Measurements from ENCODE around the gene TSKU.

Gene TSKU

GRCh38 chr11:76783294-76783895, at the start of gene TSKU:
Gene TSKU, plus strand, starts transcription at chr11:76783356. Its CDS starts 12,261 bp downstream, at chr11:76795617.
- no peak for DNase-seq

DNA sequence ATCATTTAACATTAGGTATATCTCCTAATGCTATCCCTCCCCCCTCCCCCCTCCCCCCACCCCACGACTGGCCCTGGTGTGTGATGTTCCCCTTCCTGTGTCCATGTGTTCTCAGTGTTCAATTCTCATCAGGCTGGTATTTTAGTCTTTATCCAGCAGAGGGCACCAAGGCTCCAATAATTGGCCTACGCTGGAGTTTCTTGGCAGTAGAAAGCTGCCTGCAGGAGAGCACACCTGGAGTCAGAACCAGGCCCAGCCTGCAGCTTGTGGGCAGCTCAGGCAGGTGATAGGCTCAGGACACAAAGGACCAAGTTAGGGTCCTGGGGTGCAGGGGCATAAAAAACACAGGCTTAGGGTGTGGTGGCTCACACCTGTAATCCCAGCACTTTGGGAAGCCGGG, 49.2 kb upstream of the TSKU start:
- peak; percentile 48 for DNase-seq

- no peak for DNase-seq
These were observed 48.4 kb upstream of the TSKU start for GRCh38 chr11:76734456-76735420.

DNA sequence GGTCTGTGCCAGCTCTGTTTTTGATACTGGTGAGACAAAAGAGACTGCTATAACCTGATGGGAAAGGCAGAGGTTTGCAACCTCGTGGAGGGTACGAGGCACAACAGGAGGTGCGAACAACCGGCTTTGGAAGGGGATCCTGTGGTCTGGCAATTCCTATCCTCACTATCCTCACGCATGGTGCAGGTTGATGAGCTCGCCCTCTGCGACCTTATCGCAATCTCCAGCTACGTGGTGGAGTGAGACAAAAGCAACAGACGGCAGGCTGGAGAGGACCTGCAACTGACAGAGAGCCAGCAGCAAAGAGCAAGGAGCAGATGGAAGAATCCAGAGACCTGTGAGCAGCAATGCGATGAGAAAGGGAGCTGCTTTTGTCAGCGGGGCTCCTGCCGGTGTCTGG, 47.3 kb upstream of the TSKU start:
- DNase-seq, result no peak

GRCh38 chr11:76736266-76736665, 46.9 kb upstream of the TSKU start:
- DNase-seq, result no peak

DNA sequence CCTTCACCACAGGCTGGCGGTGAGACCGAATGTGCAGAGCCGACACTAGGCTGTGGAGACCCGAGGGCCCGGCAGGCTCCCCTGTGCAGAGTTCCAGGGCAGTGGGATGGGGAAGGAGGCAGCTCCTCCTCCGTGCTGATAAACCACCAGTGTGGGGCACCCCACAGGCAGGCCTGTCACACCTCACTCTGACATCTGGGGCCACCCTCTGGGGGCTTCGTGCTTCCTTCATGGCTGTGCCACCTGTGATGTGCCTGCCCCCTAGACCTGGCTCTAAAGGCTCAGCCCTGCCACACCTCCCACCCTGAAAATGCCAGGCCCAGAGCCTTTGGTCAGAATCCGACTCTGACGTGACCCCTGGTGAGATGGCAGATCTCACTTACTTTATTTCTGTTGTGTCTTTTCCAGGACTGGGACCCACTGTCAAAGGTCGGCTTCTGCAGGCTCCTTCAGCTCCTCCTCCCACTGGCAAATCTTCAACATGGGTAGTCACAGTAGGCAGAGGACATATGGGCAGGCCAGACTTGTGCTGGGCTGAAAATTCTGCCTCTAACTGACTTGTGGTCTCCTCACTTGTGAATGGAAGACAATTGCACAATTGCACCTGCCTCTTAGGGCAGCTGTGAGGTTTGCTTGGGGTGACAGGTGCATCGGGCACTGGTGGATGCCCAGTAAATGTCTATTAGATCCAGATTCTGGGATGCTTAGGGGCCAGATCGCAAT, 46.2 kb upstream of the TSKU start:
- DNase-seq, result no peak

DNA sequence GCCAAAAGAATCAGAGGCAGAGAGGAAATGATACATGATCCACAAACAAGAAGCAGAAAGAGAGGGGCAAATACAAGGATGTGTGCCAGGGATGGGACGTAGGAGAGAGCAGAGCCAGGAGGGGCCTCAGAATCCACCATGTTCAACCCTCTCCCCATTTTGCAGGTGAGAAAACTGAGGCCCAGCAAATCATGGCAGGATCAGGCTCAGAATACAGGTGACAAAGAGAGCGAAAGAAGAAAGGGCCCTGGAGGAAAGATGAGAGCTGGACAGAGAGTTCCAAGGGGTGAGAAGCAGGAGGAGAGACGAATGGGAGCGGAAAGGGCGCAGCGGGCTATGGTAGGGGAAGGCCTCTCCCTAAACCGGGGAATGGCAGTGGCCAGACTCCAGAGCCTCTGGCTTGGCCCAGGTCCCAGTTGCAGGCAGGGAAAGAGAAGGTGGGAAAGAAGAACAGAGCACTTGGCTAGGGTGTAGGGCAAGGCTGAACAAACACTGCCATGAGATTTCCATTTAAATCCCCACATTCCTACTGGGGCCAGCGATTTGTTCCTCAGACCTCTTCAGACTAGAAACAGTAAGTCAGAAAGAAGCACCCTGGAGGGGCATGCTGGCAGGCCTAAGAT, 44.4 kb upstream of the TSKU start:
- no peak for DNase-seq

DNA sequence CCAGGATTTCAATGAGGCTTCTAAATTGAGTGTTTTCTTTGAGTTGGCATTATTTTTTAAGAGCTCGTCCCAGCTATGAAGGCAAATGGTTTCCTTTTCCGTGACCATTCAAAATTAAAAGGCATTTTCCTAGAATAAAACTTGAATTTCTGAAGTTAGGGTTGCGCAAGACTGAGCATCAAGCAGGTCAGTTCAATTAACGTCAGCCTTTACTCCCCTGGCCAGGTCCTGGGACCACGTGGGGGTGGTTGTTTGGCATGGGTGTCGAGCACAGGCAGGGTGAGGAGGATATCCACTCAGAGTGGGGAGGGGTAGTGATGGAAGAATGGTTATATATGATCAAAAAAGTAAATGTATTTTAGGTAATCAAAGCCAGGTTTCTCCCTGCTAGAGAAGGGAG, 43.4 kb upstream of the TSKU start:
- DNase-seq, result no peak

DNA sequence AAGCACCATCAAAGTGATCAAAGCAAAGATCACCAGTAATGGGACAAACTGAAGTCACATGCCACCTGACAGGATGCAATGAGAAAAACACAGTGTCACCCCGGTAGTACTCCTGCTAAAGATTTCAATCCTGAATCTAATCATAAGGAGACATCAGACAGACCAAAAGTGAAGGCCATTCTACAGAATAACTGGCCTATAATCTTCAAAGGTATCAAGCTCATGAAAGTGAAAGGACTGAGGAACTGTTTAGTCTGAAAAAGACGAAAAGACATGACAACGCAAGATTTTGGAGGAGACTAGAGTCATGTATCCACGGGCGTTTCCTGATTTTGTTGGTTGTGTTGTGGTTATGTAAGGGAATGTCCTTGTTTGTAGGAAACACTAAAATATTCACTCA, 42.4 kb upstream of the TSKU start:
- no peak for DNase-seq

- no peak for DNase-seq
These were observed 40.3 kb upstream of the TSKU start for GRCh38 chr11:76742902-76743301.

DNA sequence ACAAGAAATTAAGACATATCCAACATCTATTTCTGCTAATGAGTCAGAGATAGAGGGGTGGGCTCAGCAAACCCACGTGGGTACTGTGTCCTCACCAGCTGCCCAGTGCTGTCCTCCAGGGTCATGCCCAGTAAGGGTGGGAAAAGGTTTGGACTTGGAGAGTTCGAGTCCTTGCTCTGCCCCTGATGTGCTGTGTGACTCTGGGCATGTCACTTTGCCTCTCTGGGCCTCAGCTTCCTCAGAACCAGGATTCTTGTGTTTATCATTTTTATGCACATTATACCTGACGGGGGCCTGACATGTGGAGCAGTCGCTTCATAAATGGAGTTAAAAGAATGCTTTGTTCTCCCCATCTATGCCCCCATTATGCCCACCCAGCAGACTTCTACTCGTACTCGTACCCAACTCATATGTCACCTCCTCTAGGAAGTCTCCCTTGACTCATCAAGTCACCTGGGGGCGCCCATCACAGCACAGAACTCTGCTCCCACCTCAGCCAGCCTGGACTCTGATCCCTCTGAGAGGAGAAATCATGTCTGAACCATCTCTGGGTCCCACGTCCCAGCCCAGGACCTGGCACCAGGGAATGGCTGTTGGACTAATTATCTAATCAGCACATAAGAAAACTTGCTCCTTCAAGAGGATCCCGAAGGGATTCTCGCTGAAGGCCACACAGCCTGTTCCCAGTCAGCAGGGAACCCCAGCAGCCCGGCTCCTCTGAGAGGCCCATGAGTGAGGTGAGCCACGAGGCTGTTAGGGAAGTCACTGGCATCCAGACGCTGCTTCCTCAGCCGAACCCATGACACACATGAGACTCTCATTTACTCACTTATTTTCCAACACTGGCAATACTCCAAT, 38.7 kb upstream of the TSKU start:
- DNase-seq, result no peak

- no peak for DNase-seq
These were observed 38.1 kb upstream of the TSKU start for GRCh38 chr11:76745044-76745376.

DNA sequence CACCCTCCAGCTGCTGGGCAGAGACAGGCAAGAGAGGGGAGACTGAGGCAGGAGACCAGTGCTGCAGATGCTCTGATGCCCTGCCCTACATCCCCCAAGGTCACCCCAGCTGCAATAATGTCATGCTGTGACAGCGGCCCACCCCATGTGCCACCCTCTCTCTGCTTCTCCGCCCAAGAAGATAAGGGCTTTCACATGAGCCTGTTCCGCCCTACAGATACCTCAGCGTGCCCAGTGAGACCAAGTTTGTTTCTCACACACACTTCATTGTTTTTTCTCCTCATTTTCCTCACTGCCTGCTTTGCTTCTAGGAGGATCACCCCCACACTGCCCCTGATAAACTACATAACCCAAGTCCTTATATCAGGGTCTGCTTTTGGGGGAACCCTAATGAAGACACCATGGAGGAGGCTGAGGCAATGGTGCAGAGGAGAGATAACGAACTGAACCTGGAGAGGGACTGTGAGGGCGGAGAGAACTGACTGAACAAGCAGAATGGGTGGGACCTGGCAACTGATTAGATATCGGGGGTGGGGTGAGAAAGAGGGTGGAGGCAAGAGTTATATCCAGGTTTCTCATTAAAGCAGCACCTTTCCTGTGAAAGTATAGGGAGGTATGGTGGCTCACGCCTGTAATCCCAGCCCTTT, 37.5 kb upstream of the TSKU start:
- DNase-seq, result no peak

DNA sequence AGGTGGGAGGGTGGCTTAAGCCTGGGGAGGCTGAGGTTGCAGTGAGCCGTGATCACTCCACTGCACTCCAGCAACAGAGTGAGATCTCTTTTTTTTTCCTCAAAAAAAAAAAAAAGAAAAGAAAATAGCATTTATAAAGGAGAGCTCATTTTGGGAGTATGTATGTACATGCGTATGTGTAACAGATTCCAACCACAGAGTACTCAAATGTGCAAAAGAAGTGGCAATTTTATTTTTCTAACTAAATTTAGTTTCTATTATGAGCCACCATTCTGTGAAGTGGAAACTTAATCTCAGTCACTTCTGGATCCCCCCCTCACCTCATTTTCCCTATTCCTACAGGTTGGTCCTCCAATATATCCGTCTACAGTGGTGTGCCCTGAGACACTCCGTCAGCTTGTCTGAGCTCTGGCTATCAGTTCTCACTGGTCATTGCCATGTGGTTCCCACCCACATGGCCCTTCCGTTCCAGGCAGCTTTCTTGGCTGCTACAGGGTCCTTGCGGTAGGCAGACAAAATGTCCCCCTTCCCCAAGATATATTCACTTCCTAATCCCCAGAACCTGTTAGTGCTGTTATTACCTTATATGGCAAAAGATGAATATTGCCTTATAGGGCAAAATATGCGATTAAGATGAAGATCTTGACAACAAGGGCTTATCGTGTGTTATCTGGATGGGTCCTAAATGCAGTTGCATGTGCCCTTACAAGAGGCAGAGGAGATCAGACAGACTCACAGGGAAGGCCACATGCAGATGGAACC, 35.8 kb upstream of the TSKU start:
- no peak for DNase-seq

- no peak for DNase-seq
These were observed 35.0 kb upstream of the TSKU start for GRCh38 chr11:76747915-76748860.

DNA sequence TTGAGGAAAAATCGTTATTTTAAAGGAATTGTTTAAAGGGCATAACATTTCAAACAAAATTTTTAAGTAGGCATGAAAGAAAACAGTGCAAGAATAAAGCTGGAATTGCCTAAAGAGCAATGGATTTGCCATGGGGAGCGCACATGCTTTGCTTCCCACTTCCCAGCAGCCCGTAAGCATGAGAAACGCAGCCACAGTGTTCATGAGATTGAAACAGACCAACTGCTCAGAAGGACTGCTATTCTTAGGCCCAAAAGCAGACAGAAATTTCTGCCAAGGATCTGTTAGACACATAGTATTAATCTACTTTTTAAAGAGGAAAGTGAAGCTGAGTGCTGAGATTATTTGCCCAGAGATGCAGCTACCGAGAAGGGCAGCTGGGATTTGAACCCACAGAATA, 34.2 kb upstream of the TSKU start:
- no peak for DNase-seq

DNA sequence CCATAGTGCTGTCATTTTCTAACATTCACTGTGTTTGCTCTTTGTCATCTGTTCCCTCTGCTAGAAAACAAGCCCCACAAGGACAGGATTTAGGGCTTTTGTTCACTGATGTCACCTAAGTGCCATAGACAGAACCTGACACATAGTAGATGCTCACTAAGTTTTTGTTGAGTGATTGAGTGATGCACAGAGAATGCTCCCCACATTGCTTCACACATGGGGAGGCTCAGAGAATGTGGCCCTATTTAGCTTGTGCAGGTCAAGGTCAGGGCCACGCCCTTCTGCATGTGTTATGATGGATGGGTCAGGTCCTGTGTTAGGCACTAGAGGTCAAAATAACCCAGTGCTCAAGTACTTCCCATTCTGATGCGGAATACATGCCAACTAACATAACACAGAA, 33.1 kb upstream of the TSKU start:
- DNase-seq, result no peak

DNA sequence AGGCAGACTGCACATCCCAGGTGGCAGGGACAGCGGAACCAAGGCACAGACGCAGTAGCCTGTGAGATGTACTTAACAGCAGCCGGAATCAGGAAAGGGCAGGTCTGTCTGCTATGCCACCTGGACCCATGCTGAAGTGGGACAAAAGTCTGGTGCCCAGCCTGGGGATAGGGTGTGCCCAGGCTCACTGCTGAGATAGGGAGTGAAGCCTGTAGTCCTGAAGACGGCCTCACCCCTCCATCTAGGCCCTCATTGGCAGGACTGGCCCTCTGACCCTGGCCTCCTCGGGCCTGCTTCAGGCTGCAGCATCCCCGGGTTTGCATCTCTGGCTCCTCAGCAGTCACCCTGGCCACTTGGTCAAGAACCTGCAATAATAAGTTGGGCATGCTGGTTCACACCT, 32.4 kb upstream of the TSKU start:
- no peak for DNase-seq

GRCh38 chr11:76752321-76753143, 30.6 kb upstream of the TSKU start:
- no peak for DNase-seq

Measured in stimulated activated CD4-positive, alpha-beta T cell treated with anti-CD3 and anti-CD28 coated beads, Interleukin-1b, Interleukin-23, amount 100 ng/mL, for 48 hours (primary cell).